ENCODE measurements around the gene ITGB3BP. TPM values are rescaled to one million over a fixed set of nuclear protein-coding genes. Genes with fewer than 3 reads are reported as not detected.

The ITGB3BP gene
- total and polyA plus RNA-seq, 2 of the 4 experiments (the other 2 are of a cell fraction): 8.1 to 11.9 TPM

DNA sequence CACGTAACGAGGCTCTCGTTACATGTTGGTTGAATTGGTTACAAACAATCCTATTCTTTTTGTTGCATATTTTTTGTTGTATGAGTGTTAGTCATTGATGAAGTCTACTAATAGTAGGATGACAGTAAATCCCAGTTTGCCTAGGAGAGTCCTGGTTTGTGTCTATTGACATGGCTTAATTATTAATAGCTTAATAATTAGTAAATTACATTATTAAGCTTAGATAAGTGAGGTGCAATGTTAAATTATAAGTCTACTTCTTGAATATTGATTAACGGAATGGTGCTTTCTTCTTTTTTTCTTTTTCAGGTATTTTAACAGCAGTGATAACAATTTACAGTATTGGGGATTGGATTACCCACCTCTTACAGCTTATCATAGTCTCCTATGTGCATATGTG is 121.1 kb downstream of the ITGB3BP start:
- no peak overlapping the region for H3K18ac ChIP-seq (ENCODE audit: low read depth, low read length)
- dilution Hi-C loops (cut with HindIII; ENCODE audit: low sequenced_read_pairs, unreplicated experiment) (no loop called here), intact Hi-C loops (cut with micrococcal nuclease) (no loop called here), in situ Hi-C loops (cut with MboI; ENCODE audit: low sequenced_read_pairs) (no loop called here)
- H2AK5ac ChIP-seq (ENCODE audit: low read depth, low read length): no peak overlapping the region
- no peak overlapping the region for H3K4me3 ChIP-seq (ENCODE audit: insufficient read depth, low read depth, low read length)
- no peaks in the 10 kb centered on the region for H3K9me3 ChIP-seq (ENCODE audit: control insufficient read depth, insufficient read depth, low read length)
- DNase-seq (no peak), ATAC-seq (ENCODE audit: low read depth) (no peak)
- H4K8ac ChIP-seq (ENCODE audit: low read depth in 2 of 2, low read length in 2 of 2): no peak overlapping the region
- H3K27ac ChIP-seq (ENCODE audit: insufficient read depth, low read length): no peak overlapping the region
- no peaks in the 10 kb centered on the region for H4K20me1 ChIP-seq (ENCODE audit: insufficient read depth, low read length)
- no peak overlapping the region for H3K4me2 ChIP-seq (ENCODE audit: low read depth, low read length)
- H3K9ac ChIP-seq (ENCODE audit: low read depth, low read length): no peak overlapping the region
- H3K36me3 ChIP-seq (ENCODE audit: control insufficient read depth, insufficient read depth, low read length): 0 out of 2 replicates have a peak, but pooled peaks cover 2% of the 10 kb centered on the region
- H2BK5ac ChIP-seq (ENCODE audit: low read depth, low read length, poor library complexity, severe bottlenecking): no peak overlapping the region
- no TSS peak for BruUV-seq (replicated peaks)
- ChIA-PET CTCF (interaction anchor here (0.7 kb wide), 1 partner anchor 76 kb away, joined by 3 read pairs; no protein-coding TSS in a partner anchor), POLR2A (ENCODE audit: unreplicated experiment) (no interaction called here)
- H3K9me1 ChIP-seq (ENCODE audit: insufficient read depth, low read length): no peaks in the 10 kb centered on the region
- no peak overlapping the region for H2AK9ac ChIP-seq (replicated peaks; ENCODE audit: low read depth, low read length, poor library complexity)
- H3K4ac ChIP-seq (ENCODE audit: low read depth, low read length): no peak overlapping the region
- no peak for TF ChIP-seq FOS (IDR thresholded peaks at IDR 0.05; ENCODE audit: low read depth, low read length)
- no peak for TF ChIP-seq BHLHE40 (IDR thresholded peaks at IDR 0.05; ENCODE audit: low read depth, low read length)
- no peak for TF ChIP-seq MXI1 (IDR thresholded peaks at IDR 0.05; ENCODE audit: borderline replicate concordance, low read depth, low read length)
- no peak for TF ChIP-seq MAZ (IDR thresholded peaks at IDR 0.05; ENCODE audit: borderline replicate concordance, low read depth, low read length)
- no peak for TF ChIP-seq CEBPB (IDR thresholded peaks at IDR 0.05; ENCODE audit: low read depth, low read length)
- TF ChIP-seq, protein P1, sequence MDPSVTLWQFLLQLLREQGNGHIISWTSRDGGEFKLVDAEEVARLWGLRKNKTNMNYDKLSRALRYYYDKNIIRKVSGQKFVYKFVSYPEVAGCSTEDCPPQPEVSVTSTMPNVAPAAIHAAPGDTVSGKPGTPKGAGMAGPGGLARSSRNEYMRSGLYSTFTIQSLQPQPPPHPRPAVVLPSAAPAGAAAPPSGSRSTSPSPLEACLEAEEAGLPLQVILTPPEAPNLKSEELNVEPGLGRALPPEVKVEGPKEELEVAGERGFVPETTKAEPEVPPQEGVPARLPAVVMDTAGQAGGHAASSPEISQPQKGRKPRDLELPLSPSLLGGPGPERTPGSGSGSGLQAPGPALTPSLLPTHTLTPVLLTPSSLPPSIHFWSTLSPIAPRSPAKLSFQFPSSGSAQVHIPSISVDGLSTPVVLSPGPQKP (IDR thresholded peaks at IDR 0.05; ENCODE audit: borderline replicate concordance, low read depth, low read length): no peak
- TF ChIP-seq, protein P2, sequence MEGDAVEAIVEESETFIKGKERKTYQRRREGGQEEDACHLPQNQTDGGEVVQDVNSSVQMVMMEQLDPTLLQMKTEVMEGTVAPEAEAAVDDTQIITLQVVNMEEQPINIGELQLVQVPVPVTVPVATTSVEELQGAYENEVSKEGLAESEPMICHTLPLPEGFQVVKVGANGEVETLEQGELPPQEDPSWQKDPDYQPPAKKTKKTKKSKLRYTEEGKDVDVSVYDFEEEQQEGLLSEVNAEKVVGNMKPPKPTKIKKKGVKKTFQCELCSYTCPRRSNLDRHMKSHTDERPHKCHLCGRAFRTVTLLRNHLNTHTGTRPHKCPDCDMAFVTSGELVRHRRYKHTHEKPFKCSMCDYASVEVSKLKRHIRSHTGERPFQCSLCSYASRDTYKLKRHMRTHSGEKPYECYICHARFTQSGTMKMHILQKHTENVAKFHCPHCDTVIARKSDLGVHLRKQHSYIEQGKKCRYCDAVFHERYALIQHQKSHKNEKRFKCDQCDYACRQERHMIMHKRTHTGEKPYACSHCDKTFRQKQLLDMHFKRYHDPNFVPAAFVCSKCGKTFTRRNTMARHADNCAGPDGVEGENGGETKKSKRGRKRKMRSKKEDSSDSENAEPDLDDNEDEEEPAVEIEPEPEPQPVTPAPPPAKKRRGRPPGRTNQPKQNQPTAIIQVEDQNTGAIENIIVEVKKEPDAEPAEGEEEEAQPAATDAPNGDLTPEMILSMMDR (conservative IDR thresholded peaks at IDR 0.05; ENCODE audit: low read depth, low read length): no peak
- TF ChIP-seq RCOR1 (IDR thresholded peaks at IDR 0.05; ENCODE audit: insufficient replicate concordance, low read length): no peak
- TF ChIP-seq, protein P3, sequence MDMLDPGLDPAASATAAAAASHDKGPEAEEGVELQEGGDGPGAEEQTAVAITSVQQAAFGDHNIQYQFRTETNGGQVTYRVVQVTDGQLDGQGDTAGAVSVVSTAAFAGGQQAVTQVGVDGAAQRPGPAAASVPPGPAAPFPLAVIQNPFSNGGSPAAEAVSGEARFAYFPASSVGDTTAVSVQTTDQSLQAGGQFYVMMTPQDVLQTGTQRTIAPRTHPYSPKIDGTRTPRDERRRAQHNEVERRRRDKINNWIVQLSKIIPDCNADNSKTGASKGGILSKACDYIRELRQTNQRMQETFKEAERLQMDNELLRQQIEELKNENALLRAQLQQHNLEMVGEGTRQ (IDR thresholded peaks at IDR 0.05; ENCODE audit: low read depth, low read length): no peak
- TF ChIP-seq RAD21 (IDR thresholded peaks at IDR 0.05; ENCODE audit: low read length): no peak
- TF ChIP-seq CHD1 (IDR thresholded peaks at IDR 0.05; ENCODE audit: low read depth, low read length): no peak
- no peak for TF ChIP-seq MAFK (IDR thresholded peaks at IDR 0.05; ENCODE audit: low read depth, low read length)
- no peak for TF ChIP-seq POLR2A (IDR thresholded peaks at IDR 0.05; ENCODE audit: low read depth, low read length)
- no peak for TF ChIP-seq NFE2L2 (IDR thresholded peaks at IDR 0.05; ENCODE audit: low read depth, low read length)
- TF ChIP-seq SMC3 (IDR thresholded peaks at IDR 0.05; ENCODE audit: low read depth, low read length): no peak
- TF ChIP-seq RFX5 (IDR thresholded peaks at IDR 0.05; ENCODE audit: low read depth, low read length): no peak
- H4K5ac ChIP-seq (ENCODE audit: low read depth, low read length): no peak overlapping the region
- H2BK120ac ChIP-seq (ENCODE audit: low read depth, low read length): no peak overlapping the region
- H3K27me3 ChIP-seq (ENCODE audit: control insufficient read depth, insufficient read depth, low read length): no peaks in the 10 kb centered on the region
- no CpG with 5 or more reads among the region's 4 CpGs for WGBS, 2 experiments (ENCODE audit: extremely low coverage in 2 of 2, insufficient read length in 1 of 2)
- H2BK20ac ChIP-seq (ENCODE audit: low read depth, low read length): no peak overlapping the region
- no peak overlapping the region for H3K14ac ChIP-seq (replicated peaks; ENCODE audit: low read depth, low read length)
- no peaks in the 10 kb centered on the region for H3K4me1 ChIP-seq (ENCODE audit: control insufficient read depth, insufficient read depth, low read length)
- H3K56ac ChIP-seq (ENCODE audit: extremely low read depth, insufficient read depth, low read length): no peak overlapping the region
- H4K91ac ChIP-seq (ENCODE audit: insufficient read depth, low read depth, low read length): no peak overlapping the region
- no peak overlapping the region for H3K23ac ChIP-seq (ENCODE audit: low read depth, low read length)
- H2BK15ac ChIP-seq (ENCODE audit: low read depth, low read length): no peak overlapping the region
- H2AFZ ChIP-seq (replicated peaks; ENCODE audit: low read length, poor library complexity): no peak overlapping the region
- H3K79me1 ChIP-seq (ENCODE audit: low read depth in 1 of 2, low read length in 2 of 2): no peaks in the 10 kb centered on the region
